ENCODE results near the gene MFSD1.
A peak's percentile ranks its signal among the peaks of the same experiment; 100 is the strongest.

MFSD1 gene

GRCh38 chr3:158763421-158763820, 38.4 kb upstream of the MFSD1 start:
- TF ChIP-seq CTCF (IDR thresholded peaks at IDR 0.05) = no peak
- Histone ChIP-seq H3K27ac (no peak overlapping the region), H3K9me3 (no peaks in the 10 kb centered on the region), H3K36me3 (no peaks in the 10 kb centered on the region), H3K4me3 (no peak overlapping the region), H3K4me1 (peaks cover 0 to 14% (median 7%) of the 10 kb centered on the region in 4 donors), H3K27me3 (no peaks in the 10 kb centered on the region)
- DNase-seq = no peak
- intact Hi-C loops (cut with DNase I; ENCODE audit: low total_unique reads) = no loop called here

- H3K4me1 ChIP-seq = peaks cover 0 to 33% (median 17%) of the 10 kb centered on the region in 4 donors
- no peaks in the 10 kb centered on the region for H3K27me3 ChIP-seq
- no peak for DNase-seq
- intact Hi-C loops (cut with DNase I; ENCODE audit: low total_unique reads) = no loop called here
- no peak overlapping the region for H3K27ac ChIP-seq
- H3K4me3 ChIP-seq = no peak overlapping the region
- no peaks in the 10 kb centered on the region for H3K9me3 ChIP-seq
- TF ChIP-seq CTCF (IDR thresholded peaks at IDR 0.05) = no peak
- H3K36me3 ChIP-seq = no peaks in the 10 kb centered on the region
Observed at GRCh38 chr3:158765518-158766205, 36.2 kb upstream of the MFSD1 start.

GRCh38 chr3:158766364-158766763, 35.5 kb upstream of the MFSD1 start:
- TF ChIP-seq CTCF (IDR thresholded peaks at IDR 0.05) = no peak
- Histone ChIP-seq H3K9me3 (no peaks in the 10 kb centered on the region), H3K36me3 (no peaks in the 10 kb centered on the region), H3K4me3 (no peak overlapping the region), H3K4me1 (peaks cover 0 to 34% (median 17%) of the 10 kb centered on the region in 4 donors), H3K27ac (no peak overlapping the region), H3K27me3 (no peaks in the 10 kb centered on the region)
- intact Hi-C loops (cut with DNase I; ENCODE audit: low total_unique reads) = no loop called here
- no peak for DNase-seq

- H3K4me1 ChIP-seq = peaks cover 0 to 45% (median 17%) of the 10 kb centered on the region in 4 donors
- TF ChIP-seq CTCF (IDR thresholded peaks at IDR 0.05) = no peak
- H3K9me3 ChIP-seq = no peaks in the 10 kb centered on the region
- no peak overlapping the region for H3K4me3 ChIP-seq
- peak overlapping the region in 1 of 2 donors; percentile 13 for H3K27ac ChIP-seq
- no peaks in the 10 kb centered on the region for H3K36me3 ChIP-seq
- intact Hi-C loops (cut with DNase I; ENCODE audit: low total_unique reads) = no loop called here
- H3K27me3 ChIP-seq = no peaks in the 10 kb centered on the region
- DNase-seq = peak; percentile 78 to 82
Observed at GRCh38 chr3:158768361-158768787, 33.5 kb upstream of the MFSD1 start.

GRCh38 chr3:158768881-158769543, 32.8 kb upstream of the MFSD1 start:
- no peaks in the 10 kb centered on the region for H3K27me3 ChIP-seq
- peak overlapping the region; percentile 13 to 30 for H3K27ac ChIP-seq
- no peaks in the 10 kb centered on the region for H3K36me3 ChIP-seq
- intact Hi-C loops (cut with DNase I; ENCODE audit: low total_unique reads) = no loop called here
- no peaks in the 10 kb centered on the region for H3K9me3 ChIP-seq
- peak in 1 of 2 donors; percentile 49 for DNase-seq
- no peak for TF ChIP-seq CTCF (IDR thresholded peaks at IDR 0.05)
- peaks cover 0 to 41% (median 17%) of the 10 kb centered on the region in 4 donors for H3K4me1 ChIP-seq
- H3K4me3 ChIP-seq = no peak overlapping the region

Measured in tibial artery (tissue), 4 donors.